OCI-LY3 (cell line): Measurements from ENCODE around the gene CDH24.

Source experiments
- H2AFZ ChIP-seq: fragments of 200-600, 300-600 bp; shearing (Covaris generic); 2 replicates; pipeline ENCODE4 v1.6.0; 2014; ENCODE audit warnings: antibody characterized with exemption, low read depth, low read length
- H3K27ac ChIP-seq: fragments of 200-600, 300-600 bp; sonication (generic); 2 replicates; pipeline ENCODE4 v1.5.1; 2014; ENCODE audit warnings: mild to moderate bottlenecking, low read length, moderate library complexity, mixed read lengths
- H3K27me3 ChIP-seq: fragments of 200-600, 300-600 bp; sonication (generic); 2 replicates; pipeline ENCODE4 v1.6.1; 2014; ENCODE audit warnings: low read depth, low read length, mixed read lengths
- H3K36me3 ChIP-seq: fragments of 200-600, 300-600 bp; sonication (generic); replicated peaks from 2 replicates; pipeline ENCODE3; 2014; ENCODE audit warnings: low read depth, low read length, mixed read lengths
- H3K4me1 ChIP-seq: fragments of 300-600, 200-600 bp; sonication (generic); 2 replicates; pipeline ENCODE4 v1.6.1; 2014; ENCODE audit warnings: low read length, mixed read lengths
- H3K4me2 ChIP-seq: fragments of 200-600, 300-600 bp; sonication (generic); 2 replicates; pipeline ENCODE4 v1.6.1; 2014; ENCODE audit warnings: low read length, mixed read lengths
- H3K4me3 ChIP-seq: fragments of 300-600, 200-600 bp; sonication (generic); 2 replicates; pipeline ENCODE4 v1.5.1; 2014; ENCODE audit warnings: antibody characterized with exemption, mild to moderate bottlenecking, low read length, moderate library complexity
- H3K79me2 ChIP-seq: fragments of 300-600, 200-600 bp; shearing (Covaris generic); 2 replicates; pipeline ENCODE4 v1.6.1; 2014; ENCODE audit warnings: mild to moderate bottlenecking, low read length, mixed read lengths
- H3K9ac ChIP-seq: fragments of 300-600, 200-600 bp; shearing (Covaris generic); 2 replicates; pipeline ENCODE4 v1.6.0; 2014; ENCODE audit warnings: mild to moderate bottlenecking, low read length, moderate library complexity
- H3K9me3 ChIP-seq: fragments of 200-600, 300-600 bp; shearing (Covaris generic); 2 replicates; pipeline ENCODE4 v1.6.1; 2014; ENCODE audit warnings: low read length, mixed read lengths; ENCODE audit not compliant: insufficient read depth
- H4K20me1 ChIP-seq: fragments of 200-600, 300-600 bp; sonication (generic); 2 replicates; pipeline ENCODE4 v1.6.1; 2016; ENCODE audit warnings: low read length, mixed read lengths; ENCODE audit not compliant: insufficient read depth
- EZH2phosphoT487 ChIP-seq: fragments of 200-600 bp; shearing (Covaris generic); IDR thresholded peaks from 2 replicates; pipeline ENCODE4 v1.6.1; 2018; ENCODE audit warnings: antibody characterized with exemption, mixed run types, low read depth
- TF ChIP-seq, protein P1 (sequence below): fragments of 200-600, 300-600 bp; sonication (generic); IDR thresholded peaks from 2 replicates; pipeline ENCODE4 v1.5.1; 2014; ENCODE audit warnings: antibody characterized with exemption, low read length, low read depth

The CDH24 gene

DNA sequence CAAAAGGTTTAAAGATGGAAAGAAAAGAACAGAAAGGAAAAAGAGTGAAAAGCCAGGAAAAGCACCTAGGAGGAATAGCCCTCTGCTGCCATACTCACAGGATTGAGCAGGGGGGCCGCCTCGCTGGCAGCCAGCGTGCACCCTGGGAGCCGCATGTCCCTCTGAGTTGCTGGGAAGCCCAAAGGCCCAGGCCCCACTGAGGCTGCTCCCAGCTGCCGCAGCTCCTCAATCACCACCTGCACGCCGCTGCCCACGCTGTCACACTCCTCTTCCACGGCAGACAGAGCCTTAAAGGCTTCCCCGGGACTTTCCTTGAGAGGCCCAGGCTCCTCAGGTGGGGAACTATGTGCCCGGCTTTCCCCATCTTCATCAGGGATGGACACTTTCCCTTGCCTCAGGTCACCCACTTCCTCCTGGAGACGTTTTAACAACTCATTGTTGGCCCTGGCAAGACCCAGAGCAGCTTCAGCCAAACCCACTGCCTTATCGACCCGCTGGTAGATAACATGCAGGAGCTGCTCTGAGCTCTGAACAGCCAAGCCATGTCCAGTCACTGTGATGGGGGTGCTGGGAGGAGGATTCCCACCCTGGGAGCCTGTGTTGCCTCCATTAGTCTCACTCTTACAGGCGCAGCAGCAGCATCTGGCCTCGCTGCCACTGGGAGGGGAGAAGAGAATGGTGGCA, 58.8 kb downstream of the CDH24 start:
- H3K9me3 ChIP-seq: no peaks in the 10 kb centered on the region
- peaks cover 3% of the 10 kb centered on the region; the same call in 1 of the 2 replicates for H3K4me1 ChIP-seq
- H3K79me2 ChIP-seq: no peaks in the 10 kb centered on the region
- H3K4me2 ChIP-seq: no peak overlapping the region
- H3K36me3 ChIP-seq: no peaks in the 10 kb centered on the region
- no peak overlapping the region for H2AFZ ChIP-seq
- no peak overlapping the region for H3K9ac ChIP-seq
- TF ChIP-seq, protein P1, sequence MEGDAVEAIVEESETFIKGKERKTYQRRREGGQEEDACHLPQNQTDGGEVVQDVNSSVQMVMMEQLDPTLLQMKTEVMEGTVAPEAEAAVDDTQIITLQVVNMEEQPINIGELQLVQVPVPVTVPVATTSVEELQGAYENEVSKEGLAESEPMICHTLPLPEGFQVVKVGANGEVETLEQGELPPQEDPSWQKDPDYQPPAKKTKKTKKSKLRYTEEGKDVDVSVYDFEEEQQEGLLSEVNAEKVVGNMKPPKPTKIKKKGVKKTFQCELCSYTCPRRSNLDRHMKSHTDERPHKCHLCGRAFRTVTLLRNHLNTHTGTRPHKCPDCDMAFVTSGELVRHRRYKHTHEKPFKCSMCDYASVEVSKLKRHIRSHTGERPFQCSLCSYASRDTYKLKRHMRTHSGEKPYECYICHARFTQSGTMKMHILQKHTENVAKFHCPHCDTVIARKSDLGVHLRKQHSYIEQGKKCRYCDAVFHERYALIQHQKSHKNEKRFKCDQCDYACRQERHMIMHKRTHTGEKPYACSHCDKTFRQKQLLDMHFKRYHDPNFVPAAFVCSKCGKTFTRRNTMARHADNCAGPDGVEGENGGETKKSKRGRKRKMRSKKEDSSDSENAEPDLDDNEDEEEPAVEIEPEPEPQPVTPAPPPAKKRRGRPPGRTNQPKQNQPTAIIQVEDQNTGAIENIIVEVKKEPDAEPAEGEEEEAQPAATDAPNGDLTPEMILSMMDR: no peak
- no peak for TF ChIP-seq EZH2phosphoT487
- H3K4me3 ChIP-seq: no peak overlapping the region
- no peak overlapping the region for H3K27ac ChIP-seq
- H3K27me3 ChIP-seq: no peaks in the 10 kb centered on the region
- no peaks in the 10 kb centered on the region for H4K20me1 ChIP-seq

DNA sequence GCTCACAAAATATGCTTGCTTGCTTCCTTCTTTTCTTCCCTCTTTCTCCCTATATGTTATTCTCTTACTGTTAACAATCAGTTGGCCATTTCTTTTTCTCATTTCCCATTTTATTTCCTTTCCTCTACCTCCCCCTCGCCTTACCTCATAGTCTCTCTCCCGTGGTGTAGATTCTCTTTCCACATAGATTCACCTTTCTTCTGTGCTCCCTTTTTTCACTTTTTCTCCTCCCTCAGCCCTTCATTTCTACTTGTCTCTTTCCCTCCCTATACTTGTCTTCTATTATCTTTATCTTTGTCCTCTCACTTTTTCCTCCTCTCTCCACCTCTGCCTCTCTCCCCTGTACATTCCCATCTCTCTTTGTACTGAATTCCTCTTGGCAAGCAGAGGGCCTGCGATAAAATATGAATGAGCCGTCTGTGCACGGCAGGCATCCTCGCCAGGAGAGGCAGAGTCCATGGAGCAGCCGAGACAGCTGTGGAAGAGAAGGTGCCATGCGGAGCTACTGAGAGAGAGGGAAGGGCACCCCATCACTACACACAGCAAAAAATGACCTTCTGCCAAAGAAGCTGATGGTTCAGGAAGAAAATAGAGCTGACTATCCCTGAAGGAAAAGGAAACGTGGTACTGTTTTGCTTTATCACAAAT, 59.5 kb downstream of the CDH24 start:
- TF ChIP-seq, protein P1: no peak
- no peak for TF ChIP-seq EZH2phosphoT487
- Histone ChIP-seq H3K36me3 (no peaks in the 10 kb centered on the region), H3K79me2 (no peaks in the 10 kb centered on the region), H2AFZ (no peak overlapping the region), H4K20me1 (no peaks in the 10 kb centered on the region), H3K27ac (no peak overlapping the region), H3K9ac (no peak overlapping the region), H3K9me3 (no peaks in the 10 kb centered on the region), H3K27me3 (no peaks in the 10 kb centered on the region), H3K4me3 (no peak overlapping the region), H3K4me1 (peaks cover 3% of the 10 kb centered on the region; the same call in 1 of the 2 replicates), H3K4me2 (no peak overlapping the region)
